HG02973 (cell line): Measurements from ENCODE around the gene EMC9.

Experiments
- ATAC-seq: cut with Tn5 transposase; IDR thresholded peaks from one replicate; pipeline ENCODE4 v1.9.1; 2021; ENCODE audit warnings: moderate library complexity; ENCODE audit not compliant: unreplicated experiment

Gene EMC9

DNA sequence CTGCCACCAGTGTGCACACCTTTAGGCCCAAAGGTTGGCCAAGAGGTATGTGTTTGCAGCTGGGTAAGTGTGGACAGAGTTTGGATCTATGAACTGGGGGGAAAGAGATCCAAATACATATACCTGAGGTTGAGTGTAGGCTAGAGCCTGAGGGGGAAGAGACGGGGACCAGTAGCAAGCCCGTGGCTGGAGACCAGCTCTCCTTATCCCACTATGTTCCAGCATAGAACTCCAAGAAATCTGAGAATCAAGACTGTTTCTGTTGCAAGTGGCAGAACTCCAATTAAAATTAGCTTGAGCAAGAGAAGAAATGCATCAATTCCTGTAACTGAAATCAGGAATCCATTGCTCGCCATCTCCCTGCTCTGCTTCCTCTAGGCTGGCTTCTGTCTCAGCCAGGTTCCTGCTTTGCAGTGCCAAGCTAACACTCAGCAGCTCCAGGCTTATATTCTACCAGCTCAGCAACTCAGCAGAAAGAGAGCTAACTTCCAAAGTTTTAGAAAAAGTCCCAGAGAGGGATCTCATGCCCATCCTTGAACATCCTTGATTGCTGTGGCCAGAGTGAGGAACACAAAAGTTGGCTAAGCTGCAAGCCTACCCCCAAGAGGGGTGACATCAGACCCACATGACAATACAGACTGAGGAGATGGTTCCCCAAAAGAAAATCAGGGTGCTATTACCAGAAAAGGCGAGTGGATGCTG lies 48.7 kb downstream of the EMC9 start:
- ATAC-seq: no peak

DNA sequence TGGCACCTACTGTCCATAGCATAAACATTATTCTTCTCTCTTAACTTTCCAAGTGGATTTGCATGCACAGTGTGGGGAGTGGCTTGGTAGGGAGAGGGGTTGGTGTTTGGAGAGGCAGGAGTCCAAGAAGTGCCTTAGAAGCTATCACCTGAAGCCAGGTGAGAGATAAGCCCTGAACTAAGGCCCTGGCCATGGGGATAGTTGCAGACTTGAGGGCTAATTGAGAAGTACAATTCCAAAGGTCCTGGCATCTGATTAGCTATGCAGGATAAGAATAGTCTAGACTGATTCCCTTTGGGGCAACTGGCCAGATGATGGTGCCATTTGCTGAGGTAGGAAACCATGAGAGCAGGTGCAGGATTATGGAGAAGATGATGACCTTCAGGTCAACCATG lies 49.3 kb downstream of the EMC9 start:
- no peak for ATAC-seq

DNA sequence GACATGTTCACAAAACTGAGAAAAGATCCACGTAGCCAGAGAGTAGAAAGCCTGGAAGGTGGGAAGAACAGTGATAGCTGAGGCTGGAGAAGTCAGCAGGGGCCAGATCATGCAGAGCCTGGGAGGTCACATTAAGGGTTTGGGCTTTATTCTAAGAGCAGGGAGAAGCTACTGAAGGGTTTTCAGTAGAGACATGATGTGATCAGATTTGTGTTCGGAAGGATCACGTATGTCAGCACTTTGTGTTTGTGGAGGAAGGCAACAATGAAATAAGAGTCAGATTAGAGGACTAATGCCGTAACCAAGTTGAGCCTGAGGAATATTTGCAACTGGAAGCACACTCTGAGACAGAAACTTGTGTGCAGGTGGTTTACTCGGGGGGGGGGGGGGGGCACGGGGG lies 51.5 kb downstream of the EMC9 start:
- ATAC-seq: no peak
